Stimulated activated CD8-positive, alpha-beta memory T cell treated with anti-CD3 and anti-CD28 coated beads, Interleukin-12 subunit alpha, Interleukin-12 subunit beta, amount 100 ng/mL, for 24 hours (primary cell): ENCODE measurements around the gene GFOD1.

ENCODE experiments used
- DNase-seq: peaks from one replicate; pipeline ENCODE4 v3.0.0-alpha.2; 2020; ENCODE audit errors: extremely low read depth

The GFOD1 gene

DNA sequence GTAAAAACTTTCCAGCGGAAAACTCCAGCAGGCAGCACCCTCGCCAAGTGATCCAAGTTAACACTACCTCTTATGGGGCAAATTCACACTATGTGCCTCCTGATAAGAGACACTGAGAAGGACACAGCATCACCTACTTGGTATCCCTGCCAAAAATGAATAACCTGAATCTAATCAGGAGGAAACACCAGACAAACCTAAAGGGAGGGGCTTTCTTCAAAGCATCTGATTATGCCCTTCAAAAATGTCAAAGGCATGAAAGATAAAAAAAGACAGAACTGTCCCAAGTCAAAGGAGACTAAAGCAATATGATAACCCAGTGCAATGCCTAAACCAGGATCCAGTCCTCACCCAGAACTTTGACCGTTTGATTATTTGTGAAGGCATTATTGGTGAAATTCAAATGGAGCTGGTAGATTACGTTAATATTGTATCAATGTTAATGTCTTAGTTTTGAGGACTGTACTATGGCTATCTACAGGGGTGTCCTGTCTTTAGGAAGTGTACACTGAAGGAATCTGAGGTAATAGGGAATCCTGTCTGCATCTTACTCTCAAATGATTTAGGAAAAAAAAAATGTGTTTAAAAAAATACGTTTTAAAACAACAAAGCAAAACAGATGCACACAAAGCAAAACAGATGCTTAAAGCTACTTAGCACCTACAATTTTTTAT, 167.4 kb downstream of the GFOD1 start:
- DNase-seq, result no peak

- DNase-seq, result no peak
Measured at GRCh38 chr6:13318821-13319220, 168.6 kb downstream of the GFOD1 start.

GRCh38 chr6:13315896-13316295, 171.5 kb downstream of the GFOD1 start:
- no peak for DNase-seq

DNA sequence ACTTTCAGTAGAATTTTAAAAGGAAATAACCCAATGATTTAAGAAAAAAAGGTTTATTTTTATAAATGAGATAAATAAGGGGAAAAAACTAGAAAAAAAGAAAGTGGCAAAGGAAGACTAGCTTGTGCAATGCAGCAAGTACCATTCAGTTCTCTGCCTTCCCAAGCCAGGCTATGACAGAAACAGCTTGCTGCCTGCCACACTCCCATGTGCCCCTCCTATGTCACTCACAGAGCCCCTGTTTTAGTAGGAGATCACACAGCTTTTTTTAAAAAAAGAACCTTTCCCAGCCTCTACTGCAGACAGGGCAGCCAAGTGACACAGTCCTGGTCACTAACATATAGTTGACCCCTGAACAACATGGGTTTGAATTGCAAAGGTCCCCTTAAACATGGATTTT, 172.6 kb downstream of the GFOD1 start:
- no peak for DNase-seq

DNA sequence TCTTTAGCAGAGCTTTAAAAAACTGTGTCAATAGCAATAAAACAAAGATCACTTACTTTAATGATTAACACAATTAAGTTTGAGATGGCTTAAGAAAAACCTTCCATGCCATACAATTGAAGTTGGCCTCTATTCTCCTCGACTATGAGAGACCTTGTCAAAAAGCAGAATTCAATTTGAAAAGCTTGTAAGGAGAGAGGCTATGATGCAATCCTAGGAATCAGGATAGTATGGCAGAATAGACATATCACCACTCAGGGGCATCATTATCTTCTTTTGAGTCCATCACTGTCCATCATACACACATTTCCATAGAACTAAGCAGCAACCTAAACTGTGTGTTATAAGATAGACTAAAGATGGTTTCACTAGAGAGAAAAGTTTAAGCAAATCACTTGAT, 176.2 kb downstream of the GFOD1 start:
- no peak for DNase-seq

GRCh38 chr6:13308332-13308731, 179.1 kb downstream of the GFOD1 start:
- no peak for DNase-seq
